Measurements from ENCODE around the gene TTC28.

Gene TTC28

DNA sequence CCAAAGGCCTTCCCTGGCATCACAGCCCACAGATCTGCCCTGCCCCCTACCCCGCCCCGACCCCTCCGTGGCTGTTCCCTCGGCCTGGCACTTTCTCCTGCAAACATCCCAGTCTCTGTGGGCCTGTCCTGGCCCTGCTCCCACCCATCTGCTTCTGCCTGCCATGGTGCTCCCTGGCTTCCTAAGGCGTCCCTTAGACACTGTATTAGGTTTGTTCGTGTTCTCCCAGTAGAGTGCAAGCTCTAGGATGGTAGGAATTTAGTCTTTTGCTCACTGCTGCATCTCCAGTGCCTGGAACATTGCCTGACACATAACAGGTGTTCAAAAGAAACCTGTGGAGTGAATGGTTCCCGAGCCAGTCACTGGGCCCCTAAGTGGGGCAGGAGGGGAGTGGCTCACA, 690.9 kb downstream of the TTC28 start:
- no peak for DNase-seq (ENCODE audit: low read depth)

- peak; percentile 65 for DNase-seq (ENCODE audit: low read depth)
Observed at GRCh38 chr22:27987557-27987956, 692.1 kb downstream of the TTC28 start.

DNA sequence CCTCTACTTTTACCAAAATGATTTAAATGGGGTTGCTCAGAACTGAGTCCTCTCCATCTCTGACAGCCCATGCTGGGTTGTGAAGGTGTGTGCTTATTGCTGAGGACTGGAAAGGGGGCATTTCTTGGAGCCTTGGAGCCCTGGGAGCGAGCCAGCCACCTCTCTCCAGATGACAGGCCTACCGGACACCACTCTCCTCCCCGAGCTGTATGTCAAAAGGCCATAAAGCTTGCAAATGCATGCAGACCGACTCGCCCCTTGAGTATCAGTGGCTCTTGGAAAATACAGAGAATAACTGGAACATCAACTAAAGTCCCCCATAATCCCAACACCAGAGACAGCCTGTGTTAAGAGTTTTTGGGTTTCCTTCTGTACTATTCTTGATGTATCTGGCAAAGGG, 692.7 kb downstream of the TTC28 start:
- DNase-seq (ENCODE audit: low read depth) = no peak

DNA sequence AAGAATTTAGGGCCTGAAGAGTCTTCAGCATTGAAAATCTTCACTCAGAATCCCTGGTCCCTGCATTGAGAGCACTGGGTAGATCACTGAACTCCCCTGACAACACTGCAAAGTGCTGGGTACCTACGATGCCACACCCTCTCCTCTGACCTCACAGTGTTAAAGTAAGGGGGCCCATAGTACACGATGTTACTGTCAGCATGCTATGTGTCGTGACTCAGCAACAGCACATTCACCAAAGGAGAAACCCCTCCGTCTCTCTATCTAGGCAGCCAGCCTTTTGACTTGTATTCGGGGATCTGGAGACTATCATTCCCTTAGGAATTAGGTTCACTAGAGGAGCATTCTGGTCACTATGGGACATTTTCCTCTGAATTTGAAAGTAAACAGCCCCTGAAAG, 693.2 kb downstream of the TTC28 start:
- no peak for DNase-seq (ENCODE audit: low read depth)

DNA sequence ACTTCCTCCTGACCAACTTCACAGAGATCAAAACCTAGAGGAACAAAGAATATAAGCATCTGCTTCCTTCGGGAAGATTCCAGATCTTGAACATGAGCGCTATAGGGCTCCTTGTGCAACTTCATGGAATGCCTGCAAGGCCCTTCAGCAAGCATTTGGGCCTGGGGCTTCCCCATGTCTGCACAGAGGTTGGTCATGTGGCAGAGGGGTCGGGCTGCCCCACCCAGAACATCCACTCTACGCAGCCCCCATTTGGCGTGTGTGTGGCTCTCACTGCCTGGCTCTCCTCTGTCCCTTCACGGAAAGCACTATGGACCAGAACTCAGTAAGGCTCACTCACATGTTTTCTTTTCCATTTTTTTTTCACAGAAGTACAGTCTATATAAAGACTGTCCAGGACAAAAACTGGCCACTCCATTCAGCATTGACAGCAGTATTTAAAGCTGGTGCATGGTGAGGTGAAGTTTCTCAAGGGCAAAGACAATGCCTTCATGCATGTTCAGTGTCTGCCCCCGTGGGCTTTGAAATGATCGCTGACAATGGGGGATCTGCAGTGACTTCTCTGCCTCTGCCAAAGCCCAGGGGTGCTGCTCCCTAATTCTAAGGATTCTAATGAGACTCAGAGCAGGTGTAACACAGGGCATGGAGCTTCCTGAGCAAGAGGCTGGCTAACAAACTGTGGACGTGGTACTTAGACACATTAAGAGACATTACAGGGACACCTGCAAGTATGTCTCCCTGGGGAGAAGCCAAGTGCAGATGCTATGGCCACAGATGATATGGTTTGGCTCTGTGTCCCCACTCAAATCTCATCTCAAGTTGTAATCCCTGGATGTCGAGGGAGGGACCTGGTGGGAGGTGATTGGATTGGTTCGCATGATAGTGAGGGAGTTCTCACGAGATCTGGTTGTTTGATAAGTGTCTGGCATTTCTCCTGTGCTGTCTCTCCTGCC, 694.0 kb downstream of the TTC28 start:
- DNase-seq (ENCODE audit: low read depth) = no peak

DNA sequence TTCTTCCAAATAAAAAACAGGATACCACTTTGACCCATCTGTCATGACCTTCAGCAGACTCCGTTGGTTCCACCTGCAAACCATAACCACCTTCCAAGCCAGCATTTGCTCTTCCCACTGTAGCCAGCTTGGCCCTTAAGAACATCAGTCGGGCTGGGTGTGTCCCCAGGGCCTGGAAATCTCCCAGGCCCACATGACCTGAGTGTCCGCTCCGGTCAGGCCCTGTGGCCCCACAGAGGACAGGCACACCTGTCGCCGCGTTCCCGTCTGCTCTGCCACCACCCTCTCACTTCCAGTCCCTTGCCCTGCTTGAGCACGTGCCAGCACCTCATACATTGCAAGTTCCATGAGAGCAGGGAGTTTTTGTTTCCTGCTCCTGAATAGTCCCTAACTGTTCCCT, 694.9 kb downstream of the TTC28 start:
- no peak for DNase-seq (ENCODE audit: low read depth)

DNA sequence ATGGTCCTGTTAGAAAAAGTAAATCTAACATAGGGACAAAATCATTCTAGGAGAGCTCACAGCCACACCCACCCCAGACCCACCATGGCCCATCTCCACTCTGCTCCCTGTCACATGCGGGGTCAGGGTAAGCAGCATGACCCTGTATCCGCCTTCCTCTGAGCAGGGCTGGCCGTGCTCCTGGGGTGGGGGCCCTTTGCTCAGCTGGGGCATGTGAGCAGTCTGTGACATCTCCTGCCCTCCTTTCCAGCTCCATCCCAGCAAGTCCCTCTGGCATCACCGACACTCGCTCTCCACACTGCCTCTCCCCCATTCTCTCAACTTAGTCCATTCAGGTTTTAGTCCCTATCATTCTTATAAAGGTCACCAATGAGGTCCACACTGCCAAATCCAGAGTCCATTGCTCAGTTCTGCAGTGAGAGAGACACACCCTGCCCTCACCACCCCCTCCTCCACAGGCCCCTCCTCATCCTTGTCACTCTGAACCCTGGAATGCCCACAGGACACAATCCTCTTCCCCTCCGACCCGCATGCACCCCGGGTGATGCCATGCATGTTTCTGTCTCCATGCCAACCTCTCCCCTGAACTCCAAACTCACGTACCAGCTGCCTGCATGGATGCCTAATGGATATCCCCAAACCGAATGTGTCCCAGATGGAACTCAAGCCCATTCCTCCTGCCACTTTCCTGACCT, 695.5 kb downstream of the TTC28 start:
- DNase-seq (ENCODE audit: low read depth) = no peak

GRCh38 chr22:27983361-27983791, 696.3 kb downstream of the TTC28 start:
- no peak for DNase-seq (ENCODE audit: low read depth)

DNA sequence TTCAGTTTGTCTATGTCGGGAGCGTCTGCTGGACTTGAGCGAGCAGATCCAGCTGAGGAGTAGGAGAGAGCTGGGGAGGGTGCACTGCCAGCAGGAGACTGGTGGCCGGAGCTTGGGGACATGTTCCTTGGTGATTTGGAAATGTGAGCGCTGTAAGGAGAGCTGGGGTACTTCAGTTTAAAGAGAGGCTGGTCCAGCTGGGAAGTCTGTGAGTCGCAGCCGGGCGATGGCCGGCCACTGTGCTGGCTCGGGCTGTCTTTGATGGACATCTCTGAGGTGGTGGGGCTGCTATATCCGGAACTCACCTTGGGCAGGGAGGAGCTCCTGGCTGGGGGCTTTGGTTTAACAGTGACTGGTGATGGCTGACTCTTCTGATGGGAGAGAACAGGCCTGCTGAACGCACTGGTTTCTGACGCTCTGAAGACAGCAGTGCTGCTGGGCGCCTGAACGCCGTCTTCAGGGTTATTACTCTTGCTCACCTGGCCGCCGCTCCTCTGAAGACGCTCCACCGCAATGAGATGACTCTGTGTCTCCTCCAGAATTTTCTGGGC, 696.9 kb downstream of the TTC28 start:
- no peak for DNase-seq (ENCODE audit: low read depth)

DNA sequence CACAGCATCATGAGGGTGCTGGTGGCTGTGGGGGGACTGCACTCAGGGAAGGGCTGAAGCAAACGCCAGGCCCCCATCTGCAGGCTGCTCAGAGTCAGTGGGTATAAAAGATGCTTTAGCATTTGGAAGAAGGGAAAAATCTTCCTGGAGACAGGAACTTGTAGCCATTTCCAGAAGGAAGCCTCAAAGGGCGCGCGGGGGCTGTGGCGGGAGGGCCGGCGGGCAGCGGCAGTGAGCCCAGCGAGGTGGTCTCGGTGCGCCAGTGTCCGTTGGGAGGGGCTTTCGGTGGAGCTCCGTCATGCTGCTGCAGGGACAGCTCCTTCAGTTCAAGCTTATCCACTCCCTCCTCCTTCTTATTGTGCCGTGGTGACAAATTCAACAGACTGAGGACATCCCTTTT, 697.5 kb downstream of the TTC28 start:
- DNase-seq (ENCODE audit: low read depth) = no peak

DNA sequence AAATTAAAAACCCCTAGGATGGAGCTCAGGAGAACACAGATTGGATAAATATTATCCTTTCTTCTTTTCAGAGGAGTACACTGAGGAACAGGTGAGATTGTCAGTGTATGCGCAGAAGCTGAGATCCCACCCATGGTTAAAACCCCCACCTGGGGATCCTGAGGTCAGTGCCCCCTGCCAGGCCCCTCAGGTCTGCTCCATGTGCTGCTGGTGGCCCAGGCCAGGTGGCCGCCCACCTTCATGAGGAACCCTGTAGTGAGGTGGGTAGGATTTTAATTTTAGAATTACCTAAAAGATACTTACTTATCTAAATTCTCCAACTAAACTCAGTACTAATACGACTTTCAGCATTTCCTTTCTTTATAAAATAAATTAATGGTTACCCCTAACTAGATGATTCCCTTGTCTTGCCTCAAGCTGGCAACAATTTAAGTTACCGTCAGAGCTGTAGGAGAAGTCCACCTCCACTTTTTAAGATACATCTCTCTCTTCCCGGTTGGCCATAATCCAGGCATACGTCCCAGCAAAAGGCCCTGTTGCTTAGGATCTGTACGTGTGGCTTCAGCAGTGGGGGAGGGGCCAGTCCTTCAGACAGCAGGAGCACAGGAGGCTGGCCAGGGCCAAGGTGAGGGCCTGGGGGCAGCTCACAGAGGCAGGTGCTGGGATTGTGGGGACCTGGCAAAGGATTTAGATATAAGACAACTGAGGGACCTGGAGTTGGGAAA, 699.1 kb downstream of the TTC28 start:
- DNase-seq (ENCODE audit: low read depth) = no peak

- DNase-seq (ENCODE audit: low read depth) = no peak
Observed at GRCh38 chr22:27978802-27979201, 700.8 kb downstream of the TTC28 start.

- no peak for DNase-seq (ENCODE audit: low read depth)
Observed at GRCh38 chr22:27978317-27978716, 701.3 kb downstream of the TTC28 start.

DNA sequence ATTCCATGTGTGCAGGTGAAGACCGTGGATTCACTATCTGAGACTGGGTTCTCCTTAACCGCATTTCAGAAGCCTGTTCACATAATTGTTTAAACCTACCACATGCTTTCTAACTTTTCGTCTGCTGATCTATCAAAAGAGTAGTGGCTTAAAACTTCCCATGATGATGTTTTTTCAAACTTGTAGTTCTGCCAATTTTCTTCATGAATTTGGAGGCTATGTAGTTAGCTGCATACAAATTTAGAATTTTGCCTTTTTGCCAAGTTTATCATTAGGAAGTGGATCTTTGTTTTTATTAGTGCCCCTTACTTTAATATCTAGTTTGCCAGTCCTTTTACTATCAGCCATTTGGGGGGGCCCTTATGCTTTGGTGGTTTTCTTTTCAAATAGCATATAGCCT, 703.1 kb downstream of the TTC28 start:
- no peak for DNase-seq (ENCODE audit: low read depth)

- DNase-seq (ENCODE audit: low read depth) = peak; percentile 17
Observed at GRCh38 chr22:27975381-27976013, 704.1 kb downstream of the TTC28 start.

DNA sequence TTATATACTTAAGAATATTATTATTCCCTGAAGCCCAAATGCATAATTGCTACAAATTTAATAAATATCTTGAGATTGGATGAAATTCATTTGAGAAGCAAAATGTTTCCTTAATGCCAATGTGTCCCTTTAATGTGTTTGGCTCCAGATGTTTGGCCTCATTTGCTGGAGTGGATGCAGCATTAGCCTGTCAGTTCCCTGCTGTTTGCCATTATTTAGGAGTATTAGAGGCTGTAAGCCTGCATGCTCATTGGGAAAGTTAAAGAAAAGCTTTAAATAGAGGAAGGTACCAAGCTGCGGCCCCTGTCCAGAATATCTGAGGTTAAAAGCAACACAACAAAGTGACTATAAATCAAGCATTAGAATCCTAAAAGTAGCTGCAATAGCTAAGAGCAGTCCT, 705.8 kb downstream of the TTC28 start:
- no peak for DNase-seq (ENCODE audit: low read depth)

DNA sequence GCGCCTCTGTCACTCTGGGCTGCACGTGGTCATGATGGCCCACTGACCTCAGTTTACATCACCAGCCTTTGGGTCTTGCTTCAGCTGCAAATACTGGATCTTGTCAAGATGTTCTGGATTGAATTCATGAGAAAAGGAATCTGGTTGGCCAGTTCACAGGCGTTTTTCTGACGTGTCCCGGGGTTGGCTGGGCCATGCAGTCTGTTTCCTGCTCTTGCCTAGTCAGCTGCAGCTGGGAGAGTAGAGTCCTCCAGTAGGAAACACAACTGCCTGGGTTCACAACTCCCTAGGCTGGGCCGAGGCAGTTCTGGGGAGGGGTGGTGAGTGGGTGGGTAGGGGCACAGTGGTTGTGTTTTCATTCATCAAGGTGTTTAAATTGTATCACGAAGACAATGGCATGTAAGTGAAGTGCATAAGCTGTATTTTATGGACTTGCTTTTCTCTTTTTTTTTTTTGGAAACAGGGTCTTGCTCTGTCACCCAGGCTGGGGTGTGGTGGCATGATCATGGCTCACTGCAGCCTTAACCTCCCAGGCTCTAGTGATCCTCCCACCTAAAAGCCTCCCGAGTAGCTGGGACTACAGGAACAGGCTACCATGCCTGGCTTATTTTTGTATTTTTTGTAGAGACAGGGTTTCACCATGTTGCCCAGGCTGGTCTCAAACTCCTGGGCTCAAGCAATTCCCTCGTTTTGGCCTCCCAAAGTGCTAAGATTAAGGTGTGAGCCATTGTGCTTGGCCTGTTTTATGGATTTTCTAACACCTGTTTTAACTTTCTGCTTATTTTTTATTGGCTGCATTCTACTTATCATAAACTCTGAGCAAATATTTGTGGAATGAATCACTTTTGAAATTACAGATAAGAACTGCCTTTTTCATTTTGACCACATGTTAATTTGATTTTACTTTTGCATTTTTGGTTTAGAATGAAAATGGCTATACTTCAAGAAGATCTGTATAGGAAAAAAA, 706.6 kb downstream of the TTC28 start:
- DNase-seq (ENCODE audit: low read depth) = no peak

DNA sequence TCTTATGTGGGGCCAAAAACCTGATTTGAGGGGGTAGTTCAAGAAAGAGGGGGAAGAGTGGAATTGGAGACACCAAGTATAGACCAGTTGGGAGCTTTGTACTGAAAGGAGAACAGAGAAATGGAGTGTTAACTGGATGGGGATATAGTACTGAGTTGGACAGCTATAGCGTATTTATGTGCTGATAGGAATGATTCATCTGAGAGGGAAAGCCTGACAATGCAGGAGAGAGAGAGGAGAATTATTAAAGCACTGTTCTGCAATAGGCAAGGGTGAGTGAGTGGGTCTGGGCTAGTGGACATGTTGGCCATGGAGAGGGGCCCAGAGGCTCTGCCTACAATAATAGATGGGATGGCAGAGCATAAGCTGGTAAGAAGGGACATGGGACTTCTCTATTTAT, 707.7 kb downstream of the TTC28 start:
- DNase-seq (ENCODE audit: low read depth) = no peak

GRCh38 chr22:27970596-27971220, 708.9 kb downstream of the TTC28 start:
- peak; percentile 18 for DNase-seq (ENCODE audit: low read depth)

Measured in non-pigmented ciliary epithelial cell (primary cell).